Ovary (tissue), 3 donors: ENCODE results near the gene EZH1.

Source experiments
- CTCF ChIP-seq, 3 donors: fragments of 450-650 bp in 2 of 3; fragments of 200-600 bp in 1 of 3; IDR thresholded peaks; one replicate each; pipeline versions ENCODE4 v1.5.1 to v1.8.0; 2016 to 2022; ENCODE audit warnings: antibody characterized with exemption in 3 of 3, mild to moderate bottlenecking in 1 of 3
- POLR2A ChIP-seq: fragments of 450-650 bp; IDR thresholded peaks from one replicate; pipeline ENCODE4 v1.6.1; 2017; ENCODE audit warnings: antibody characterized with exemption, mild to moderate bottlenecking, moderate library complexity
- donor health status: DM: no; HTN: no; CAD: no.

- no peak for TF ChIP-seq POLR2A
- no peak for TF ChIP-seq CTCF (IDR thresholded peaks at IDR 0.05)
These were observed 44.1 kb downstream of the EZH1 start for GRCh38 chr17:42700586-42701289.
